K562 (cell line): Measurements from ENCODE around the gene PACSIN1. TPM values are rescaled to one million over a fixed set of nuclear protein-coding genes. Genes with fewer than 3 reads are reported as not detected.

Source experiments
- ATAC-seq: fragments of 200-7000 bp; cut with Tn5 transposase; 3 replicates; pipeline ENCODE4 v1.9.1; 2020; ENCODE audit warnings: moderate library complexity
- BruUV-seq: library from RNA; stranded (reverse); fragments of 400-500 nt; replicated peaks from 2 replicates; lab custom pipeline; 2021; lab: Mats Ljungman, UMichigan
- CTCF ChIA-PET: fragments of 300-600 bp; formaldehyde crosslinking; extraction: SDS; loops from one replicate; lab custom pipeline; 2021; ENCODE audit warnings: low intra/inter-chr PET ratio; lab: Yijun Ruan, JAX
- POLR2A ChIA-PET: fragments of 300-600, 350-650 bp; sonication (Branson Sonifier 250); formaldehyde crosslinking; extraction: SDS; loops from one replicate; lab custom pipeline; 2021; ENCODE audit warnings: antibody characterized with exemption, inconsistent platforms; lab: Yijun Ruan, JAX
- DNase-seq, 4 experiments: peaks; one replicate each; pipeline versions ENCODE4 v3.0.0 to v3.0.0-alpha.2; 2011 to 2018; ENCODE audit warnings: low spot score in 3 of 4, mixed read lengths in 3 of 4; ENCODE audit errors: extremely low read depth in 1 of 4
- FAIRE-seq: peaks from 2 replicates; lab custom pipeline; 2011; peaks lifted over from hg19 to GRCh38; lab: Jason Lieb, UNC
- H2AFZ ChIP-seq: 2 replicates; pipeline ENCODE4 v1.6.0; 2011; ENCODE audit warnings: low read depth, low read length, control low read depth, inconsistent platforms
- H3K27ac ChIP-seq: fragments of 200-600 bp; 3 replicates; pipeline ENCODE4 v1.8.0; 2011; ENCODE audit warnings: low read depth, mild to moderate bottlenecking, control low read depth, inconsistent platforms, low read length, moderate library complexity, mixed read lengths; ENCODE audit errors: extremely low read depth
- H3K27me3 ChIP-seq, 2 experiments: fragments of 300-600 bp in 1 of 2; 2 replicates in 1 of 2; 3 replicates in 1 of 2; pipeline versions ENCODE4 v1.6.0 to v1.8.0; 2011; ENCODE audit warnings: inconsistent platforms in 2 of 2, low read length in 2 of 2, mild to moderate bottlenecking in 1 of 2, mixed read lengths in 1 of 2, moderate library complexity in 1 of 2; ENCODE audit not compliant: control insufficient read depth in 2 of 2, insufficient read depth in 2 of 2
- H3K36me3 ChIP-seq: fragments of 300-600 bp; 3 replicates; pipeline ENCODE4 v1.8.0; 2011; ENCODE audit warnings: mild to moderate bottlenecking, low read length, inconsistent platforms; ENCODE audit not compliant: control insufficient read depth, insufficient read depth
- H3K4me1 ChIP-seq, 2 experiments: fragments of 200-600 bp in 1 of 2; replicated peaks in 1 of 2; 2 replicates in 1 of 2; 3 replicates in 1 of 2; pipeline versions ENCODE4 v1.5.1 to v1.8.0; 2011; ENCODE audit warnings: inconsistent platforms in 2 of 2, low read length in 2 of 2, mild to moderate bottlenecking in 1 of 2, mixed read lengths in 1 of 2, moderate library complexity in 1 of 2; ENCODE audit not compliant: control insufficient read depth in 2 of 2, insufficient read depth in 2 of 2
- H3K4me2 ChIP-seq: 2 replicates; pipeline ENCODE4 v1.6.1; 2011; ENCODE audit warnings: low read length, control low read depth, inconsistent platforms, mixed read lengths; ENCODE audit not compliant: insufficient read depth
- H3K4me3 ChIP-seq: fragments of 200-600 bp; sonication (generic), shearing (Covaris generic); 2 replicates; pipeline ENCODE4 v1.5.1; 2016; ENCODE audit warnings: control low read depth, inconsistent platforms
- H3K79me2 ChIP-seq: fragments of 200-600 bp; 3 replicates; pipeline ENCODE4 v1.8.0; 2011; ENCODE audit warnings: low read length, inconsistent platforms; ENCODE audit not compliant: control insufficient read depth, insufficient read depth
- H3K9ac ChIP-seq, 2 experiments: 2 replicates each; pipeline versions ENCODE4 v1.6.0 to v1.6.1; 2011; ENCODE audit warnings: low read depth in 2 of 2, low read length in 2 of 2, control low read depth in 1 of 2, inconsistent platforms in 1 of 2, mild to moderate bottlenecking in 1 of 2, mixed read lengths in 1 of 2; ENCODE audit not compliant: insufficient read depth in 1 of 2
- H3K9me1 ChIP-seq: one replicate; pipeline ENCODE4 v1.6.0; 2011; ENCODE audit warnings: inconsistent platforms, mild to moderate bottlenecking, low read length, moderate library complexity; ENCODE audit not compliant: control insufficient read depth, insufficient read depth
- H3K9me3 ChIP-seq: replicated peaks from 2 replicates; pipeline ENCODE4 v1.5.1; 2011; ENCODE audit warnings: low read depth, low read length, inconsistent platforms; ENCODE audit not compliant: control insufficient read depth, insufficient read depth
- H4K20me1 ChIP-seq: replicated peaks from 2 replicates; pipeline ENCODE4 v1.6.1; 2011; ENCODE audit warnings: low read length, inconsistent platforms, mixed read lengths; ENCODE audit not compliant: control insufficient read depth, insufficient read depth
- ASH1L ChIP-seq: fragments of 450-650 bp; IDR thresholded peaks from 2 replicates; pipeline ENCODE4 v1.6.1; 2018; ENCODE audit warnings: borderline replicate concordance, mild to moderate bottlenecking, low read depth; ENCODE audit not compliant: partially characterized antibody
- BRCA1 ChIP-seq, 2 experiments: fragments of 450-650 bp in 1 of 2; sonication (generic) in 1 of 2; formaldehyde crosslinking in 1 of 2; IDR thresholded peaks; 2 replicates each; pipeline versions ENCODE4 v1.5.0 to v1.6.1; 2017 to 2020; ENCODE audit warnings: mild to moderate bottlenecking in 1 of 2, missing genetic modification reagents in 1 of 2
- CBFA2T3 ChIP-seq: fragments of 450-650 bp; IDR thresholded peaks from 2 replicates; pipeline ENCODE4 v1.6.1; 2017
- CTCF ChIP-seq, 3 experiments: IDR thresholded peaks in 2 of 3; conservative IDR thresholded peaks in 1 of 3; 2 replicates each; pipeline ENCODE4 v1.5.1; 2011 to 2012; ENCODE audit warnings: low read length in 3 of 3, mild to moderate bottlenecking in 3 of 3, control low read depth in 2 of 3, improper control_type of control experiment in 1 of 3, inconsistent platforms in 1 of 3, low read depth in 1 of 3, mixed read lengths in 1 of 3, moderate library complexity in 1 of 3; ENCODE audit not compliant: insufficient read depth in 2 of 3
- ESRRB ChIP-seq: fragments of 250-450 bp; sonication (Bioruptor Pico); IDR thresholded peaks from 2 replicates; pipeline ENCODE4 v1.5.0; 2020; ENCODE audit warnings: mild to moderate bottlenecking, moderate library complexity, borderline replicate concordance
- TSC22D4 ChIP-seq: fragments of 450-650 bp; IDR thresholded peaks from 2 replicates; pipeline ENCODE4 v1.6.1; 2016; ENCODE audit warnings: missing genetic modification characterization, missing biosample characterization, control low read depth
- ZBTB7A ChIP-seq: IDR thresholded peaks from 2 replicates; pipeline ENCODE4 v1.6.1; 2011; ENCODE audit warnings: low read depth, mild to moderate bottlenecking, low read length, moderate library complexity, borderline replicate concordance; ENCODE audit not compliant: control insufficient read depth
- ZBTB8A ChIP-seq: fragments of 450-650 bp; IDR thresholded peaks from 2 replicates; pipeline ENCODE4 v1.6.1; 2018; ENCODE audit warnings: mild to moderate bottlenecking, moderate library complexity; ENCODE audit not compliant: partially characterized antibody
- WGBS: fragments of 100-300 bp; shearing (Covaris generic); methylation state at CpG from one replicate; pipeline ENCODE4 v1.1.6; 2016; ENCODE audit warnings: low coverage, mixed read lengths; ENCODE audit not compliant: insufficient coverage; ENCODE audit errors: missing lambda C conversion rate; 5-methylcytosine and 5-hydroxymethylcytosine counted together
- in situ Hi-C: fragments of 300-500 bp; cut with MboI; formaldehyde crosslinking; loops from 4 replicates; pipeline ENCODE4 v1.15.0; 2018; ENCODE audit warnings: inconsistent platforms, mixed read lengths
- intact Hi-C: fragments of 100-400 bp; cut with micrococcal nuclease; formaldehyde crosslinking; loops from 2 replicates; pipeline ENCODE4 v1.14.2; 2022
- polyA plus RNA-seq, 8 experiments: library from polyadenylated mRNA; depleted of rRNA in 4 of 8; stranded (reverse) in 5 of 8; unstranded in 3 of 8; fragments of >200 nt; fragmentation: Nextera tagmentation in 2 of 8; fragmentation: Illumina TruSeq in 1 of 8; extraction: Ambion mirVana in 2 of 8; extraction: Trizol in 1 of 8; gene quantifications; 2 replicates each; pipeline versions ENCODE4 v1.2.1 to v1.2.3, GENCODE V29; 2011 to 2014; ENCODE audit warnings: inconsistent platforms in 1 of 8, missing spikeins in 1 of 8
- total RNA-seq, 7 experiments: library from RNA; depleted of rRNA in 6 of 7; stranded (reverse); fragments of >200 nt in 6 of 7; fragmentation: Illumina TruSeq in 2 of 7; extraction: Trizol in 2 of 7; gene quantifications; 2 replicates each; pipeline versions ENCODE4 v1.2.1 to v1.2.3, GENCODE V29; 2011 to 2021; ENCODE audit warnings: low replicate concordance in 1 of 7

The PACSIN1 gene
- total and polyA plus RNA-seq, 9 of the 15 experiments (the other 6 are each of a cell fraction or from before 2014, with no cell fraction given): 0.01 to 1.7 (median 0.45) TPM

- DNase-seq (no peak), FAIRE-seq (no peak), ATAC-seq (peak; percentile 10; the same call in 1 of the 3 replicates)
- no peaks in the 10 kb centered on the region for H3K79me2 ChIP-seq
- no peaks in the 10 kb centered on the region for H3K36me3 ChIP-seq
- no TSS peak for BruUV-seq
- H2AFZ ChIP-seq: no peak overlapping the region
- POLR2A ChIA-PET: no interaction called here
- no peaks in the 10 kb centered on the region for H3K27me3 ChIP-seq
- TF ChIP-seq CTCF (IDR thresholded peaks at IDR 0.05 in 2 of 3, conservative IDR thresholded peaks at IDR 0.05 in 1 of 3; ENCODE audit: insufficient read depth in 2 of 3, low read depth in 1 of 3, low read length in 3 of 3) (0 out of 6 replicates have a peak, but pooled peaks of 1 of the 3 experiments have one; percentile 7), CBFA2T3 (no peak; the same call in 1 of the 2 replicates), BRCA1 (IDR thresholded peaks at IDR 0.05) (no peak), BRCA1 (CRISPR knock-in tag; IDR thresholded peaks at IDR 0.05) (0 out of 2 replicates have a peak, but pooled peaks have one; percentile 47), ESRRB (CRISPR knock-in tag) (no peak), ZBTB7A (0 out of 2 replicates have a peak, but pooled peaks have one; percentile 6), ZBTB8A (no peak), ASH1L (no peak), TSC22D4 (tag) (no peak)
- CTCF ChIA-PET: no interaction called here
- in situ Hi-C loops (no loop called here), intact Hi-C loops (no loop called here)
- no peaks in the 10 kb centered on the region for H3K9me3 ChIP-seq
- WGBS: 26% methylated on average over 14 of the region's 14 CpGs
- H4K20me1 ChIP-seq: no peaks in the 10 kb centered on the region
- H3K27ac ChIP-seq: no peak overlapping the region
- H3K9ac ChIP-seq: peak overlapping the region in 1 of 2 experiments; percentile 69; a peak in 1 of 4 replicates
- H3K4me1 ChIP-seq: peaks cover 5 to 9% of the 10 kb centered on the region in 2 experiments; a peak in 3 of 5 replicates
- no peak overlapping the region for H3K4me2 ChIP-seq
- H3K9me1 ChIP-seq: no peaks in the 10 kb centered on the region
- H3K4me3 ChIP-seq: no peak overlapping the region
These were observed 19.6 kb downstream of the PACSIN1 start for GRCh38 chr6:34485321-34486060.
